Measurements from ENCODE around the gene ZKSCAN2. TPM values are rescaled to one million over a fixed set of nuclear protein-coding genes. Genes with fewer than 3 reads are reported as not detected.

ZKSCAN2 gene
- total RNA-seq, 1 experiment from 2014 or later, result 16.4 TPM

- DNase-seq (ENCODE audit: low spot score), result peak; percentile 43
- ChIA-PET POLR2A (ENCODE audit: low non-redundant PET) (no interaction called here), CTCF (no interaction called here)
- Histone ChIP-seq H3K27ac (ENCODE audit: low read depth, low read length, poor library complexity, severe bottlenecking) (no peak overlapping the region), H3K4me1 (ENCODE audit: insufficient read depth, low read length, poor library complexity, severe bottlenecking) (peaks cover 8% of the 10 kb centered on the region), H3K27me3 (replicated peaks; ENCODE audit: insufficient read depth, low read depth, low read length, poor library complexity) (no peaks in the 10 kb centered on the region), H3K4me3 (ENCODE audit: low read depth, low read length, poor library complexity, severe bottlenecking) (no peak overlapping the region), H3K36me3 (ENCODE audit: insufficient read depth, low read length, poor library complexity, severe bottlenecking) (no peaks in the 10 kb centered on the region), H3K9me3 (ENCODE audit: low read depth, low read length, poor library complexity, severe bottlenecking) (no peaks in the 10 kb centered on the region)
- BruUV-seq (replicated peaks), result no TSS peak
- TF ChIP-seq EZH2 (IDR thresholded peaks at IDR 0.05; ENCODE audit: borderline replicate concordance, low read depth, low read length, poor library complexity, severe bottlenecking), result no peak
- no peak for TF ChIP-seq CTCF (conservative IDR thresholded peaks at IDR 0.05; ENCODE audit: low read depth, low read length)
- intact Hi-C loops (cut with micrococcal nuclease; ENCODE audit: unreplicated experiment), result loop anchor here (10.0 kb wide), 1 partner anchor 498 kb away; no protein-coding TSS in a partner anchor
Observed at GRCh38 chr16:25297151-25297787, 39.6 kb upstream of the ZKSCAN2 start.

DNA sequence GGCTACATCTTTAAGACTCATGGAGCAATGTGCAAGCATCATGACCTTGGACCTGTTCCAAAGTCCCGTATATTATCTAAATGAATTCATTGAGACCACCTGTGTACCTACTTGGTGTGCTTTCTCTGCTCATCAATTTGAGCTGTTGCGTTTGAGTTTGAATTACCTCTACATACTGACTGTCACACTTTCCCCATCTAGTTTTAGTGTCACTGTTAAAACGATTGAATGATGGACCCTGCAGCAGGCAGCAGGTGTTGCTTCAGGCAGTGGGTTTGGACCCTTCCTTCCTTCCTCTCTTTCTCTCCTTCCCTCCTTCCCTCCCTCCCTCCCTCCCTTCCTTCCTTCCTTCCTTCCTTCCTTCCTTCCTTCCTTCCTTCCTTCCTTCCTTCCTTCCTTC, 33.9 kb upstream of the ZKSCAN2 start:
- no peaks in the 10 kb centered on the region for H3K27me3 ChIP-seq (replicated peaks; ENCODE audit: insufficient read depth, low read depth, low read length, poor library complexity)
- peak overlapping the region; percentile 73 for H3K27ac ChIP-seq (ENCODE audit: low read depth, low read length, poor library complexity, severe bottlenecking)
- DNase-seq (ENCODE audit: low spot score), result peak; percentile 64
- H3K4me1 ChIP-seq (ENCODE audit: insufficient read depth, low read length, poor library complexity, severe bottlenecking), result peaks cover 13% of the 10 kb centered on the region
- ChIA-PET POLR2A (ENCODE audit: low non-redundant PET) (no interaction called here), CTCF (interaction anchor here (0.5 to 0.6 kb wide), 2 partner anchors 66 to 417 kb away, joined by 4 to 5 read pairs; no protein-coding TSS in a partner anchor)
- H3K4me3 ChIP-seq (ENCODE audit: low read depth, low read length, poor library complexity, severe bottlenecking), result no peak overlapping the region
- no peaks in the 10 kb centered on the region for H3K36me3 ChIP-seq (ENCODE audit: insufficient read depth, low read length, poor library complexity, severe bottlenecking)
- no TSS peak for BruUV-seq (replicated peaks)
- intact Hi-C loops (cut with micrococcal nuclease; ENCODE audit: unreplicated experiment), result loop anchor here (10.0 kb wide), 1 partner anchor 503 kb away; no protein-coding TSS in a partner anchor
- TF ChIP-seq CTCF (conservative IDR thresholded peaks at IDR 0.05; ENCODE audit: low read depth, low read length) (no peak), EZH2 (IDR thresholded peaks at IDR 0.05; ENCODE audit: borderline replicate concordance, low read depth, low read length, poor library complexity, severe bottlenecking) (no peak)
- no peaks in the 10 kb centered on the region for H3K9me3 ChIP-seq (ENCODE audit: low read depth, low read length, poor library complexity, severe bottlenecking)

- CTCF ChIA-PET, result interaction anchor here (0.7 to 1.1 kb wide), 2 partner anchors 13 to 411 kb away, joined by 3 to 5 read pairs; no protein-coding TSS in a partner anchor
- Histone ChIP-seq H3K27me3 (replicated peaks; ENCODE audit: insufficient read depth, low read depth, low read length, poor library complexity) (no peaks in the 10 kb centered on the region), H3K9me3 (ENCODE audit: low read depth, low read length, poor library complexity, severe bottlenecking) (no peaks in the 10 kb centered on the region), H3K27ac (ENCODE audit: low read depth, low read length, poor library complexity, severe bottlenecking) (peak overlapping the region; percentile 73), H3K36me3 (ENCODE audit: insufficient read depth, low read length, poor library complexity, severe bottlenecking) (no peaks in the 10 kb centered on the region), H3K4me3 (ENCODE audit: low read depth, low read length, poor library complexity, severe bottlenecking) (no peak overlapping the region), H3K4me1 (ENCODE audit: insufficient read depth, low read length, poor library complexity, severe bottlenecking) (peaks cover 13% of the 10 kb centered on the region)
- TF ChIP-seq EZH2 (IDR thresholded peaks at IDR 0.05; ENCODE audit: borderline replicate concordance, low read depth, low read length, poor library complexity, severe bottlenecking), result no peak
- TF ChIP-seq CTCF (conservative IDR thresholded peaks at IDR 0.05; ENCODE audit: low read depth, low read length), result no peak
- BruUV-seq (replicated peaks), result no TSS peak
- peak; percentile 78 for DNase-seq (ENCODE audit: low spot score)
- intact Hi-C loops (cut with micrococcal nuclease; ENCODE audit: unreplicated experiment), result loop anchor here (10.0 kb wide), 1 partner anchor 165 kb away; no protein-coding TSS in a partner anchor
- POLR2A ChIA-PET (ENCODE audit: low non-redundant PET), result no interaction called here
Observed at GRCh38 chr16:25289466-25289865, 31.8 kb upstream of the ZKSCAN2 start.

Measured in A673 (cell line).